OCI-M2 (cell line): ENCODE results near the gene TMEM253.

Experiments
- DNase-seq: peaks from one replicate; lab custom pipeline; 2025; ENCODE audit not compliant: unreplicated experiment; lab: John Stamatoyannopoulos, UW

Gene TMEM253

DNA sequence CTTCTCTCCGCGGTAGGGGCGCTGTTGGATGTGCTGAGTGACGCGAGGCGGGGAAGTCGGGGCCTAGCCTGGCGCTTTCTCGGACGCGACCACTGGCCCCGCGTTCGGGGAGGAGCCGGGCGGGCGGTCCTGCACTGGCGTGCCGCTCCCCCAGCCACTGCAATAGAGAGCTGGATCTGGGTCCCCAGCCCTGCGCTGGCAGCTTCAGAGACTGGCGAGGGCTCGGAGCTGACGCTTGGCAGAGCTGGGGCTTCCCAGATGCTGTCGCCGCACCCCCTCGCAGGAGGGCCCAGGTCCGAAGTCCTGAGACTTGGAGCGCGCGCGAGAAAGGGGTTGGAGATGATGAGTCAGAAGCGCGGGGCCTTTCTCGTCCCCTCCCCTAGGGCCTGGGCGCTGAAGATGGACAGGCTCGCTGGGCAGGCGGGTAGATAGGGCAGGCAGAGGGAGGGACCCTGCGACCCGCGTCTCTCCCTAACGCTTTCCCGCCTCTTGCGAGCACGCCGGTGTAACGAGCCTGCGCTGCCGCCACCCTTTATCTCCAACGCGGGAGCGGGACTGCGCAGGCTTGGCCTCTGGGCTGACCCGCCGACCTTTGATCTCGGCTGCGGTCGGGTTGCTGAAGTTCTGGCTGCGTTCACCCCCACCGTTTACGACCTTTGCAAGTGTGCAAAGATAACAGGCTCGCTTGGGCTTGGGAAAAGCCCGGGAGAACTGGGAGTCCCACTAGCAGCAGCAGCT lies 3.0 kb downstream of the TMEM253 start:
- peak; percentile 93 for DNase-seq

GRCh38 chr14:21104448-21105060 lies 3.7 kb downstream of the TMEM253 start:
- peak; percentile 79 for DNase-seq

GRCh38 chr14:21105095-21105494 lies 4.2 kb downstream of the TMEM253 start:
- DNase-seq = no peak

DNA sequence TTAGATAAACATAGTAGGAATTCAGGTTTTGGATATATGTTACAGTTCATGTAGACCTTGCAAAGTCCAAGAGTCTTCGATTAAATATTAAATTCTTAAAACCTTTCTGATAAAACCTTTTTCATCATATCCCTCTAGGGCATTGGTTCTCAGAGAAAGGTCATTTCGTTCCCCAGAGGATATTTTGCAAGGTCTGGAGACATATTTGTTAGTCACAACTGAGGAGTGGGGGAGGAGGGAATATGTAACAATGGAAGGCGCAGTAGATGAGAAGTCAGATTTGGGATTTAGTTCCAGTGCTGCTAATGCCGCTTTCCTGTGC lies 5.3 kb downstream of the TMEM253 start:
- no peak for DNase-seq

DNA sequence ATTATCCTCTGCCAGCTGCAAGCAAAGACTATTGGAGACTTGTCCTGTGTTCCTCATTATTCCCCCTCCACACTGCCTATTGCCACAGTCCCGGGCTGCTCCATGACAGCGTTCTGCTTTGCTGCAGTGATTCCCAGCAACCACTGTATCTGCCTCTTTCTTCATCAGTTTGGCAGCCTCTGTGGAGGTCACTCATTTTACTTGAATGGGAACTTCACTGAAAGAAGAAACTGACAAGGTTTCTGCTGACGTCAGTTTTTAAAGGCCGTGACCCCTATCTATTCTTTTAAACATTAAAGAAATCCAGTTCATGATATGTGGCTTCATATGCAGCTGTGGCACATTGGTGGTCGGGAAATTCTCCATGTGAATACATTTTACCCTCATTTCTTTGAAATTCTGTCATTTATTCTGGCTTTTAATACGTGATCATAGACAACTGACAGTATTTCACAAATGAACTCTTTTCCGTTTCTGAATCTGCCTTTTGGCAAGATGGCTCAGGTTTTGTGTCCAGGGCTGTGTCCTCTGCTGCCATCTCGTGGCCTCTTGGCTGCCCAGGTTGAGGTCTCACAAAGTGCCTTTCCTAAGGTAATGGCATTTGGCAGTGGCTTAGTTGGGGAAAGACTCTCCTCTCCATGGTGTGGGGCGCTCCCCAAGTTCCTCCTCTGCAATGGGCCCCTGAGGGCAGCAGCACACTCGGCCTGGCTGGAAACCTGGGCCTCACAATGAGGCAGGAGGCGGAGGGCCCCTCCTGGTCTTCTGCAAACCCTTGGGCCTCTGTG lies 5.8 kb downstream of the TMEM253 start:
- DNase-seq = no peak

DNA sequence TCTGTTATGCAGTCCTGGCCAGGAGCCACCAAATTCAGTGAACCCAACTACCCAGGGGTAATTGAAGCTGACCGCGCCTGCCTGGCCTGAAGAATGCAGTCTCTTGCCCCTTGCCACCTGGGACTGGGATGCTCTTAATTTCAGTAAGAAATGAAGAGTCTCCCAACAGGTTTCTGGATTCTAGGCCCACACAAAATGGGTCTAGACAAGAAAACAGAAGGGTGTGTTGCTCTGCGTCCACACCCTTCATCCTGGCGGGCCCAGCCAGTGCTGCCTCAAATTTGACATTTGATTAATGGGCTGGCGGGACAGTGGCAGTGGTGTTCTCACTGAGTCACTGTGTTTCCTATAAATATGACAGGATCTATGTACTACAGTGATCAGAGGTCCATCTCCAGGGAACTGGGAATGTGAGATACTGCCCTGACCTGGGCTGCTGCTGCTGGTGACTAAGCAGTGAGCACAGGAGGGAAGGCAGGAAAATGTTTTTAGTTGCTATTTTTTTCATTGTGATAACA lies 6.5 kb downstream of the TMEM253 start:
- DNase-seq = no peak

DNA sequence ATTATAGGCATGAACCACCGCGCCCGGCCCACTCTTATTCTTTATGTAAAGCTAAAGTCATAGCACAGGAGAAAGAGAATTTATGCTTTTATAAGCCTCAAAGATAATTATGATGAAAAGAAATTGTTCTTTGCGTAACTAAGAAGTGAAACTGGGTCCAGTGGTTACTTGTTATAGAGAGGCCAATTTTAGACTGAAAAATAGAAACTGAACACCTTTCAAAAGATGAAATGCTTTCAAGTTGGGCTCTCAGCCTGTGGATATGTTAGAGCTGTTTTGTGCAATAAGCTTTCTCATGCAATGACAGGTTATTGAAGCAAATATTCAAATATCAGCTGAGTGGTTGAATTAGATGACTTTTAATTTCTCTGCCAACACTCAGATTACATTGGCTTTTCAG lies 7.9 kb downstream of the TMEM253 start:
- no peak for DNase-seq

DNA sequence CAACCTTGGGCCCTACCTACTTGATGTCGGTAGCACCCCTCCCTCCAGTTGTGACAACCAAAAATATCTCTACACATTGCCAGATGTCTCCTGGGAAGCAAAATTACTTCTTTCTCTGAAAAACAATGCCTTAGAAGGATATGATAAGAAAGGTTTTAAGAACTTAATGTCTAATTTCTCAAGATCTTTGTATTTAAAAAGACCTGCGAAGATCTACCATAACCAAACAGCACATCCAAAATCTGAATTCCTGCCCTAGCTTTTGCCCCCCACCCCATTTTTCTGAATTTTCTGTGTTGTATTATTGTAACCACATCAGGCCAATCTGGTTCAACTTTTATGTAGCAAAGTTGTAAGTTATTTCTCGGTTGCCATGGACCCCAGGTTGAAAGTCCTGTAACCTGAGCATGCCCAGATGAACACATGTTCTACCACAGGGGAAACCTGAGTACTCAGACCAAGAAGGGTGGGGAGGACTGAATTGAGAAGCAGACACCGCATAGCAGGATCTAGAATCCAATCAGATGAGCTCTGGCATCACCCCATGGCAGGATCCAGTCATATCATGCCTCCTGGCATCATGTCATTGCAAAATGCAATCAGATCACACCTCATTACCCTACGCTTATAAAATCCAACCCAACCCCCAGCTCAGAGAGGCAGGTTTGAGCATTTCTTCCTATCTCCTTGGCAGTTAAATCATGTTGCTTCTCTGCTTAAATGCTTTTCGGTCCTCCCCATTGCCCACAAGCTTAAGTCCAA lies 8.7 kb downstream of the TMEM253 start:
- DNase-seq = no peak

GRCh38 chr14:21112255-21112654 lies 11.4 kb downstream of the TMEM253 start:
- DNase-seq = no peak

- no peak for DNase-seq
Measured at GRCh38 chr14:21113369-21113768, 12.5 kb downstream of the TMEM253 start.

GRCh38 chr14:21118933-21119332 lies 18.1 kb downstream of the TMEM253 start:
- DNase-seq = no peak

DNA sequence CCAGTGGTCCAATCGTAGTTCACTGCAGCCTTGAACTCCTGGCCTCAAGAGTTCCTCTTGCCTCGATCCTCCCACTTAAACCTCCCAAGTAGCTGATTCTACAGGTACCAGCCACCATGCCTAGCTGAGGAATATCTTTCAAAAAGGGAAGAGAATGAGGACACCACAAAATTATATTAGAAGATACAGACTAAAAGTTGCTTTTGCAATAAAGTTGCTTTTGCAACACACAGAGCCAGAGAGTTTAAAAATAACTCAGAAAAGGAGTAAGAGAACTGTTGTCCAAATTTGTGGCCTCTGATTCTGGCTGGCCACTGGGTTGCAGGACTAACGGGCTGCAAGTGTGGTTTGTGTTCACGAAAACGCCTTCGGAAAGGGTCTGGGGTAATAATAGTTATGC lies 19.8 kb downstream of the TMEM253 start:
- DNase-seq = no peak

GRCh38 chr14:21121122-21121521 lies 20.3 kb downstream of the TMEM253 start:
- DNase-seq = no peak

DNA sequence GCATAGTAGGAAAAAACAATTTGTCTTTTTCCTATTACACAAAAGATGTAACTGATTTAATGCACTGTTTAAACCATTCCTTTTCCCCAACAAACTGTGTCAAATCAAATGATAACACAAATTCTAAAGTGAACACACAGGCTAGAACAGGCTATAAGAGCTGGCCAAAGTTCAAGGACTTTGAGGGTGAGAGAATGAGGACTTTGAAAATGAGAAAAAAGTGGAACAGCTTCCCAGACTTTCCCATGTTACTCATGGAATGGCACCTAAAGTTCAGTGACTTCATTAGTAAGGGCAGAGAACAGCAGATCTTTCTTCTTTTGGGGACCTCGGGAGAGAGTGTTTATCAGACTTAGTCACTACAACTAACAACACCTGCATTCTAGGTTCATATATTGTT lies 22.6 kb downstream of the TMEM253 start:
- no peak for DNase-seq

DNA sequence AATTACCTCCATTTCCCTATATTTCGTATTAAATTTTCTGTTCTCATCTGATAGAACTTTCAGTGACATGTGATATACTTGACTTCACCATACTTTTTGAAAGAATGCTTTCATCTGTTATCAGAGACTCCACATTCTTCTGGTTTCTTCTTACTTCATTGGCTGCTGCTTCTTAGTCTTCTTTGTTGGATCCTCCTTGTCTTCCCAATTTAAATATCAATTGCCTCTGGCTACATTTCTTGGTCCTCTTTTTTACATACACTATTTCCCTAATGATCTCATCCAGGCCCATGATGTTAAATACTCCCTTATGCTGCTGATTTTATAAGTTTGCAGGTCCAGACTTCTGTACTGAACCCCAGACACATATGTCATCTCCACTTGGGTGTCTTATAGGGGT lies 33.0 kb downstream of the TMEM253 start:
- no peak for DNase-seq

GRCh38 chr14:21136024-21136423 lies 35.2 kb downstream of the TMEM253 start:
- no peak for DNase-seq

GRCh38 chr14:21142357-21142756 lies 41.5 kb downstream of the TMEM253 start:
- no peak for DNase-seq

DNA sequence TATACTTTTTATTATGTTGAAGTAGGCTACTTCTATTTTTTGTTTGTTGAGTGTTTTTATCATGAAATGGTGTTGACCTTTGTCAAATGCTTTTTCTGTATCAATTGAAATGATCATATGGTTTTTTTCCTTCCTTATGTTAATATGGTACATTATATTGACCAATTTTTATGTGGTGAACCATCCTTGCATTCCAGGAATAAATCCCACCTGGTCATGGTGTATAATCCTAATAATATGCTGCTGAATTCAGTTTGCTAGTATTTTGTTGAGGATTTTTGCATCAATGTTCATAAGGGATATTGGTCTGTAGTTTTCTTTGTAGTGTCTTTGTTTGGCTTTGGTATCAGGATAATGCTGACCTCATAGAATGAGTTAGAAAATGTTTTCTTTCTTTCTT lies 44.6 kb downstream of the TMEM253 start:
- no peak for DNase-seq

DNA sequence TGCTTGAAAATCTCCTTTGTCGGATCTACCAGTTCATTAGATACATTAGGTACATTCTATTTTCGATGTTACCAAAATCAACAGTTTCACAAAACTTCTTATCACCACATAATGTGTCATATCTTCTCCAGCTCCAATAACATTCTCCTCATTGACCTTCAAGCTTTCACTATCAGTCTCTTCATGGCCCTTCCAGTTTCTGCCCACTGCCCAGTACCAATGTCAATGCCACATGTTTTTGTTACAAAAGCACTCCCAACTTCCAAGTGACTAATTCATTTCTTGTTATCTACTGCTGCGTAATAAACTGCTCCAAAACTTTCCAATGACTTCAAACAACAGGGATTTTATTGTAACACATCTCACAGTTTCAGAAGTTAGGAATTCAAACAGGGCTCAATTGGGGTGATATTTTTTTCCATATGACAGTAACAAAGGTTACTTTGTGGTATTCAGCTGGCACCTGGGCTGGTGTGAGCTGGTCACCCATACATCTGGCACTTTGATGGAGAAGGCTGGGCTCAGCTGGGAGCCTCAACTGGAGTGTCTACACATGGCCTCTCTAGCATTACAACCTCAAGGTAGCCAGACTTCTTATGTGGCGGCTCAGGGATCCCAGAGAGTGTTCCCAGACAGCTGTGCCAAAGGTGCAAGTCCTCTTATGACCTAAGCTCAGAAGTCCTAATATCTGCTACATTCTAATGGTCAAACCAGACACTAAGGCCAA lies 48.9 kb downstream of the TMEM253 start:
- no peak for DNase-seq
